GM12801 (cell line): Measurements from ENCODE around the gene LSP1.

Experiments used
- CTCF ChIP-seq: IDR thresholded peaks from one replicate; pipeline ENCODE4 v1.5.1; 2011; ENCODE audit warnings: control low read depth; ENCODE audit not compliant: insufficient read length; ENCODE audit errors: extremely low read depth

LSP1 gene

GRCh38 chr11:1919391-1920127 lies 66.7 kb downstream of the LSP1 start, which contains the start of gene TNNT3:
TSS of gene TNNT3 (plus strand) at chr11:1919703. CDS start at chr11:1922875, 3,172 bp downstream.
- TF ChIP-seq CTCF, result no peak

DNA sequence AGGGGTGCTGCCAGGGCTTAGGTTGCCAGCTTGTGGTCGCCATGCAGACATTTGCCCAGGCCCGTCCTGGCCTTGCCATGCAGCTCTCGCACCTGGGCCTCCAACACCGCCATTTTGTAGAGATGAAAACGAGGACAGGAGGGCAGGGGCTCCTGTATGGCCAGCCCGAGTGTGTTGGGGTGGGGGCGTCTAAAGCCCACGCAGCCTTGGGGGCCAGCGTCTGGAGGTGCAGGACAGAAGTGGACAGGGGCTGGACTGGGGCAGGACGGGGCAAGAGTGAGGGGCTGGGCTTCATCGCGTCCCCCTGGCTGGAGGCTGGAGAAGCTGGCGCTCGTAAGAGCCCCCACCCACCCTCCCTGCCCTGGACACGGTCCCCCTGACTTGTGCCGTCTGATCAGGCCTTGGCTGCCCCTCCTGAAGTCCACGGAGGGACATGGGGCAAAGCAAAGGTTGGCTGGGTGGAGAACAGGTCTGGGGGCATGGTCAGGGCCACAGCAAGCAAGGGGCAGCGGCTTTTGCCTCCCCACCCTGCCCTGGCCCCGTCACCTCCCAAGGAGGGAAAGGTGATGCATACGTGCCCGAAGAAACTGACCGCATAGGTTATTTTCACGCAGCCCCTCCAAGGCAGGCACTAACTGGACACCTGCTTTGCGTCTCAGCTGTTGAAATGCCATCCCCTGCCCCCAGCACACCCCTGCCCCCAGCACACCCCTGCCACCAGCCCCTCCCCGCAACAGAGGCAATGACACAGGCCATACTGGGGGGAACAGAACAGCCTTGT lies 67.4 kb downstream of the LSP1 start:
- no peak for TF ChIP-seq CTCF

- no peak for TF ChIP-seq CTCF
Measured at GRCh38 chr11:1920909-1921573, 68.2 kb downstream of the LSP1 start.

DNA sequence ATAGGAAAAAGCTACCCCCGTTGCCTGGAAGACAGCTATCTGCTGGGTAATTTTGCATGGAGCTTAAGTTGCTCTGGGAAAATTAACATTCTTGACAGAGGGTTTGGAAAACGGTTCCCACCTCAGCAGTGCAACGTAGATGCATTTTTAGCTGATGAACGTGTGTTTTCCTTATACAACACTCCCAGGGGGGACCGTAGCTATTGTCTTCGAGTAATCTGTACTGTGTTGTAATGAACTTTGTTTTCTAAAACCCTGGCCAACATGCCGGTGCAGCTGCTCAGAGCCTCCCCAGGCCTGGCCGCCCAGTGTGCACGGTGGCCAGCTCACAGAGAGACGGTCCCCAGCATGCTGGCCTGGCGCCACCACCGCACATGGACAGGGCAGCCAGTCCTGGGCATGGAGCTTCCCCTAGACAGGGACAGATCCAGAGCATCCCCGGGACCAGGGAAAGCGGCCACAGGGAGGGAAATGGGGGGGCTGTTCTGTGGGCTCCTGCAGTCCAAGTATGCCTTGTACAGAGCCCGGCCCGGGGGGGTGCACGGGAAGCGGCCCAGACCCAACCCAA lies 68.8 kb downstream of the LSP1 start:
- no peak for TF ChIP-seq CTCF

GRCh38 chr11:1922481-1923081 lies 69.7 kb downstream of the LSP1 start:
- no peak for TF ChIP-seq CTCF

DNA sequence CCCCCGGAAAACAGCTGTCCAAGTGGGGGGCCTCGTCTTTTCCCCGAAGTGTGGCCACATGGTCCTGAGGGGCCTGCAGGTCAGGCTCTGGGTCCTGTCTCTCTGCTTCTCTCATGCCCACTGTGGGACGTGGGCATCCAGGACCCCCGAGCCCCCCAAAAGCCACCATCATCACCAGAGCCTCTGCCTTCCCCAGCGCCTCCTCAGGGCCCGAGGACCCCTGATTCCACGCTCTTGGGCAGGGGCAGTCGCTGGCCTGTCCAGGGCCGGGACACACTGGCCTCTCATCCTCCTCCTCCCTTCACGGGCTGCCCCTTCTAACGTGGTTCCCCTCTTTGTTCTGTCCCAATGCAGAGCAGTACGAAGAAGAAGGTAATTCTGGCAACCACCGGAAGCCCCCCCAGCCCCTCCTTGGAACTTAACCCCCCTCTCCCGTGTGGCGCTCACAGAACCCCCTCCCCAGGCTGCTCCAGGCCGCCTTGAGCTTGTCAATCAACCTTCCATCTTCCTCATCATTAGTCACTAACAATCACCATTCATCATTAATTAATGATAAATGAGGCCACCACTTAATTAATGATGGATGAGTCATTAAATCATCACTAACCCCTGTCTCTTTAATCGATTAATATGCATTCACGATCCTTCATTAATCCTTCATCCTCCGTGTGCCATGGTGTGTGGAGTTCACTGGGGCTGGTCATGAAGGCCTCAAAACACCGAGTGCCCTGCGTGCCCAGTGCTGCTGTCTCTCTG lies 70.5 kb downstream of the LSP1 start:
- TF ChIP-seq CTCF, result no peak
